K562 (cell line): ENCODE measurements around the gene XPOT. TPM values are rescaled to one million over a fixed set of nuclear protein-coding genes. Genes with fewer than 3 reads are reported as not detected.

ENCODE experiments used
- ATAC-seq: fragments of 200-7000 bp; cut with Tn5 transposase; 3 replicates; pipeline ENCODE4 v1.9.1; 2020; ENCODE audit warnings: moderate library complexity
- BruUV-seq: library from RNA; stranded (reverse); fragments of 400-500 nt; replicated peaks from 2 replicates; lab custom pipeline; 2021; lab: Mats Ljungman, UMichigan
- CTCF ChIA-PET: fragments of 300-600 bp; formaldehyde crosslinking; extraction: SDS; loops from one replicate; lab custom pipeline; 2021; ENCODE audit warnings: low intra/inter-chr PET ratio; lab: Yijun Ruan, JAX
- POLR2A ChIA-PET: fragments of 300-600, 350-650 bp; sonication (Branson Sonifier 250); formaldehyde crosslinking; extraction: SDS; loops from one replicate; lab custom pipeline; 2021; ENCODE audit warnings: antibody characterized with exemption, inconsistent platforms; lab: Yijun Ruan, JAX
- DNase-seq, 4 experiments: peaks; one replicate each; pipeline versions ENCODE4 v3.0.0 to v3.0.0-alpha.2; 2011 to 2018; ENCODE audit warnings: low spot score in 3 of 4, mixed read lengths in 3 of 4; ENCODE audit errors: extremely low read depth in 1 of 4
- FAIRE-seq: peaks from 2 replicates; lab custom pipeline; 2011; peaks lifted over from hg19 to GRCh38; lab: Jason Lieb, UNC
- H2AFZ ChIP-seq: 2 replicates; pipeline ENCODE4 v1.6.0; 2011; ENCODE audit warnings: low read depth, low read length, control low read depth, inconsistent platforms
- H3K27ac ChIP-seq: fragments of 200-600 bp; 3 replicates; pipeline ENCODE4 v1.8.0; 2011; ENCODE audit warnings: low read depth, mild to moderate bottlenecking, control low read depth, inconsistent platforms, low read length, moderate library complexity, mixed read lengths; ENCODE audit errors: extremely low read depth
- H3K27me3 ChIP-seq, 2 experiments: fragments of 300-600 bp in 1 of 2; 2 replicates in 1 of 2; 3 replicates in 1 of 2; pipeline versions ENCODE4 v1.6.0 to v1.8.0; 2011; ENCODE audit warnings: inconsistent platforms in 2 of 2, low read length in 2 of 2, mild to moderate bottlenecking in 1 of 2, mixed read lengths in 1 of 2, moderate library complexity in 1 of 2; ENCODE audit not compliant: control insufficient read depth in 2 of 2, insufficient read depth in 2 of 2
- H3K36me3 ChIP-seq: fragments of 300-600 bp; 3 replicates; pipeline ENCODE4 v1.8.0; 2011; ENCODE audit warnings: mild to moderate bottlenecking, low read length, inconsistent platforms; ENCODE audit not compliant: control insufficient read depth, insufficient read depth
- H3K4me1 ChIP-seq, 2 experiments: fragments of 200-600 bp in 1 of 2; replicated peaks in 1 of 2; 2 replicates in 1 of 2; 3 replicates in 1 of 2; pipeline versions ENCODE4 v1.5.1 to v1.8.0; 2011; ENCODE audit warnings: inconsistent platforms in 2 of 2, low read length in 2 of 2, mild to moderate bottlenecking in 1 of 2, mixed read lengths in 1 of 2, moderate library complexity in 1 of 2; ENCODE audit not compliant: control insufficient read depth in 2 of 2, insufficient read depth in 2 of 2
- H3K4me2 ChIP-seq: 2 replicates; pipeline ENCODE4 v1.6.1; 2011; ENCODE audit warnings: low read length, control low read depth, inconsistent platforms, mixed read lengths; ENCODE audit not compliant: insufficient read depth
- H3K4me3 ChIP-seq: fragments of 200-600 bp; sonication (generic), shearing (Covaris generic); 2 replicates; pipeline ENCODE4 v1.5.1; 2016; ENCODE audit warnings: control low read depth, inconsistent platforms
- H3K79me2 ChIP-seq: fragments of 200-600 bp; 3 replicates; pipeline ENCODE4 v1.8.0; 2011; ENCODE audit warnings: low read length, inconsistent platforms; ENCODE audit not compliant: control insufficient read depth, insufficient read depth
- H3K9ac ChIP-seq, 2 experiments: 2 replicates each; pipeline versions ENCODE4 v1.6.0 to v1.6.1; 2011; ENCODE audit warnings: low read depth in 2 of 2, low read length in 2 of 2, control low read depth in 1 of 2, inconsistent platforms in 1 of 2, mild to moderate bottlenecking in 1 of 2, mixed read lengths in 1 of 2; ENCODE audit not compliant: insufficient read depth in 1 of 2
- H3K9me1 ChIP-seq: one replicate; pipeline ENCODE4 v1.6.0; 2011; ENCODE audit warnings: inconsistent platforms, mild to moderate bottlenecking, low read length, moderate library complexity; ENCODE audit not compliant: control insufficient read depth, insufficient read depth
- H3K9me3 ChIP-seq: replicated peaks from 2 replicates; pipeline ENCODE4 v1.5.1; 2011; ENCODE audit warnings: low read depth, low read length, inconsistent platforms; ENCODE audit not compliant: control insufficient read depth, insufficient read depth
- H4K20me1 ChIP-seq: replicated peaks from 2 replicates; pipeline ENCODE4 v1.6.1; 2011; ENCODE audit warnings: low read length, inconsistent platforms, mixed read lengths; ENCODE audit not compliant: control insufficient read depth, insufficient read depth
- FOXJ3 ChIP-seq: sonication (generic); formaldehyde crosslinking; IDR thresholded peaks from 2 replicates; pipeline ENCODE4 v1.4.0; 2020; ENCODE audit warnings: mild to moderate bottlenecking, missing genetic modification reagents
- HDAC8 ChIP-seq: fragments of 450-650 bp; IDR thresholded peaks from 2 replicates; pipeline ENCODE4 v1.6.1; 2016; ENCODE audit warnings: mild to moderate bottlenecking, missing genetic modification characterization, moderate library complexity, missing compliant biosample characterization
- MAFG ChIP-seq: fragments of 450-650 bp; conservative IDR thresholded peaks from 2 replicates; pipeline ENCODE4 v1.6.1; 2016; ENCODE audit warnings: missing genetic modification characterization, missing compliant biosample characterization
- MEF2A ChIP-seq: IDR thresholded peaks from 2 replicates; pipeline ENCODE4 v1.6.1; 2011; ENCODE audit warnings: low read depth, mild to moderate bottlenecking, low read length, moderate library complexity; ENCODE audit not compliant: control insufficient read depth
- RCOR1 ChIP-seq, 2 experiments: IDR thresholded peaks; 2 replicates each; pipeline ENCODE4 v1.6.1; 2012; ENCODE audit warnings: low read depth in 2 of 2, low read length in 2 of 2, borderline replicate concordance in 1 of 2, improper control_type of control experiment in 1 of 2
- RNF2 ChIP-seq: sonication (generic); IDR thresholded peaks from 2 replicates; pipeline ENCODE4 v1.6.1; 2016
- SIN3B ChIP-seq: fragments of 450-650 bp; IDR thresholded peaks from 2 replicates; pipeline ENCODE4 v1.6.1; 2017; ENCODE audit warnings: low read depth, mild to moderate bottlenecking, moderate library complexity
- ZKSCAN1 ChIP-seq: fragments of 150-350 bp; IDR thresholded peaks from 2 replicates; pipeline ENCODE4 v1.6.1; 2016; ENCODE audit warnings: low read depth, low read length
- ZNF311 ChIP-seq: fragments of 250-450 bp; sonication (Bioruptor Pico); IDR thresholded peaks from 2 replicates; pipeline ENCODE4 v1.4.0; 2020; ENCODE audit warnings: mild to moderate bottlenecking, moderate library complexity
- ZNF445 ChIP-seq: fragments of 250-450 bp; sonication (Bioruptor Pico); IDR thresholded peaks from 2 replicates; pipeline ENCODE4 v1.4.0; 2020; ENCODE audit warnings: low read depth, mild to moderate bottlenecking, moderate library complexity
- WGBS: fragments of 100-300 bp; shearing (Covaris generic); methylation state at CpG from one replicate; pipeline ENCODE4 v1.1.6; 2016; ENCODE audit warnings: low coverage, mixed read lengths; ENCODE audit not compliant: insufficient coverage; ENCODE audit errors: missing lambda C conversion rate; 5-methylcytosine and 5-hydroxymethylcytosine counted together
- in situ Hi-C: fragments of 300-500 bp; cut with MboI; formaldehyde crosslinking; loops from 4 replicates; pipeline ENCODE4 v1.15.0; 2018; ENCODE audit warnings: inconsistent platforms, mixed read lengths
- intact Hi-C: fragments of 100-400 bp; cut with micrococcal nuclease; formaldehyde crosslinking; loops from 2 replicates; pipeline ENCODE4 v1.14.2; 2022
- polyA plus RNA-seq, 8 experiments: library from polyadenylated mRNA; depleted of rRNA in 4 of 8; stranded (reverse) in 5 of 8; unstranded in 3 of 8; fragments of >200 nt; fragmentation: Nextera tagmentation in 2 of 8; fragmentation: Illumina TruSeq in 1 of 8; extraction: Ambion mirVana in 2 of 8; extraction: Trizol in 1 of 8; gene quantifications; 2 replicates each; pipeline versions ENCODE4 v1.2.1 to v1.2.3, GENCODE V29; 2011 to 2014; ENCODE audit warnings: inconsistent platforms in 1 of 8, missing spikeins in 1 of 8
- total RNA-seq, 7 experiments: library from RNA; depleted of rRNA in 6 of 7; stranded (reverse); fragments of >200 nt in 6 of 7; fragmentation: Illumina TruSeq in 2 of 7; extraction: Trizol in 2 of 7; gene quantifications; 2 replicates each; pipeline versions ENCODE4 v1.2.1 to v1.2.3, GENCODE V29; 2011 to 2021; ENCODE audit warnings: low replicate concordance in 1 of 7
- TF ChIP-seq, protein P1 (sequence below), 3 experiments: IDR thresholded peaks in 2 of 3; conservative IDR thresholded peaks in 1 of 3; 2 replicates each; pipeline ENCODE4 v1.5.1; 2011 to 2012; ENCODE audit warnings: low read length in 3 of 3, mild to moderate bottlenecking in 3 of 3, control low read depth in 2 of 3, improper control_type of control experiment in 1 of 3, inconsistent platforms in 1 of 3, low read depth in 1 of 3, mixed read lengths in 1 of 3, moderate library complexity in 1 of 3; ENCODE audit not compliant: insufficient read depth in 2 of 3
- TF ChIP-seq, protein P2 (sequence below), 2 experiments: IDR thresholded peaks in 1 of 2; conservative IDR thresholded peaks in 1 of 2; 2 replicates each; pipeline ENCODE4 v1.6.1; 2016; ENCODE audit warnings: low read depth in 2 of 2, mild to moderate bottlenecking in 1 of 2, missing compliant biosample characterization in 1 of 2, missing genetic modification characterization in 1 of 2, moderate library complexity in 1 of 2
- TF ChIP-seq, protein P3 (sequence below): fragments of 450-650 bp; IDR thresholded peaks from 2 replicates; pipeline ENCODE4 v1.6.1; 2016; ENCODE audit warnings: borderline replicate concordance

The XPOT gene
- total and polyA plus RNA-seq, 9 of the 15 experiments (the other 6 are each of a cell fraction or from before 2014, with no cell fraction given), result 26.2 to 192 (median 102) TPM

DNA sequence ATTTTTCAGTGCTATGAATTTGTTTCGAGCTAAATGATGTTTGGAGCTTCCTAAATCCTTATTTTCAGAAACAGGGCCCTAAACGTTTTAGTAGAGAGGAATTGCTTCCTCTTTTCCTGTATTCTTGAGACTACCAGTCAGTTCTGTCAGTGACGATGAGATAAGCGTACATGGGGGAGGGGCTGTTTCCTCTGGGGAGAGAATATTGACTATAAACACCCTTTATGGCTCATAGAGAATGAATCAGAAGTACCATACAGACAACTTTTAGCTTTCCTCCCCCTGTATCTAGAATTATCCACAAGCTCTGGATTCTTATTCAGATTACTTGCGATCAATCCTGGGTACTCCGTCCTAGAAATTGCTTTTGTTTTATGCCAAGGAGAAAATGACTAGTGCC is 52.8 kb downstream of the XPOT start:
- DNase-seq (peak; percentile 43 to 89 (median 58)), FAIRE-seq (peak; percentile 46), ATAC-seq (peak; percentile 65)
- Histone ChIP-seq H2AFZ (peak overlapping the region; percentile 3; the same call in 1 of the 2 replicates), H3K9me1 (no peaks in the 10 kb centered on the region), H3K36me3 (peaks cover 47% of the 10 kb centered on the region), H3K9me3 (no peaks in the 10 kb centered on the region), H4K20me1 (no peaks in the 10 kb centered on the region), H3K79me2 (peaks cover 88% of the 10 kb centered on the region), H3K27ac (peak overlapping the region; percentile 72), H3K4me3 (no peak overlapping the region), H3K4me1 (peaks cover 17 to 21% of the 10 kb centered on the region in 2 experiments), H3K4me2 (peak overlapping the region; percentile 64), H3K27me3 (no peaks in the 10 kb centered on the region), H3K9ac (peak overlapping the region in 1 of 2 experiments; percentile 65; a peak in 2 of 4 replicates)
- WGBS, result 2% methylated on average over 6 of the region's 6 CpGs
- in situ Hi-C loops, result no loop called here
- CTCF ChIA-PET, result no interaction called here
- no TSS peak for BruUV-seq
- POLR2A ChIA-PET, result interaction anchor here (0.6 to 2.0 kb wide), 6 partner anchors 10 to 113 kb away, joined by 3 to 7 read pairs (median 3); no protein-coding TSS in a partner anchor
- intact Hi-C loops, result no loop called here
- TF ChIP-seq ZKSCAN1, result no peak
- TF ChIP-seq HDAC8 (tag), result no peak
- no peak for TF ChIP-seq ZNF311 (CRISPR knock-in tag)
- TF ChIP-seq ZNF445 (CRISPR knock-in tag), result no peak
- no peak for TF ChIP-seq MAFG (tag)
- no peak for TF ChIP-seq SIN3B
- TF ChIP-seq, protein P1, sequence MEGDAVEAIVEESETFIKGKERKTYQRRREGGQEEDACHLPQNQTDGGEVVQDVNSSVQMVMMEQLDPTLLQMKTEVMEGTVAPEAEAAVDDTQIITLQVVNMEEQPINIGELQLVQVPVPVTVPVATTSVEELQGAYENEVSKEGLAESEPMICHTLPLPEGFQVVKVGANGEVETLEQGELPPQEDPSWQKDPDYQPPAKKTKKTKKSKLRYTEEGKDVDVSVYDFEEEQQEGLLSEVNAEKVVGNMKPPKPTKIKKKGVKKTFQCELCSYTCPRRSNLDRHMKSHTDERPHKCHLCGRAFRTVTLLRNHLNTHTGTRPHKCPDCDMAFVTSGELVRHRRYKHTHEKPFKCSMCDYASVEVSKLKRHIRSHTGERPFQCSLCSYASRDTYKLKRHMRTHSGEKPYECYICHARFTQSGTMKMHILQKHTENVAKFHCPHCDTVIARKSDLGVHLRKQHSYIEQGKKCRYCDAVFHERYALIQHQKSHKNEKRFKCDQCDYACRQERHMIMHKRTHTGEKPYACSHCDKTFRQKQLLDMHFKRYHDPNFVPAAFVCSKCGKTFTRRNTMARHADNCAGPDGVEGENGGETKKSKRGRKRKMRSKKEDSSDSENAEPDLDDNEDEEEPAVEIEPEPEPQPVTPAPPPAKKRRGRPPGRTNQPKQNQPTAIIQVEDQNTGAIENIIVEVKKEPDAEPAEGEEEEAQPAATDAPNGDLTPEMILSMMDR (IDR thresholded peaks at IDR 0.05 in 2 of 3, conservative IDR thresholded peaks at IDR 0.05 in 1 of 3; ENCODE audit: insufficient read depth in 2 of 3, low read depth in 1 of 3, low read length in 3 of 3), result no peak
- TF ChIP-seq RCOR1 (IDR thresholded peaks at IDR 0.05; ENCODE audit: borderline replicate concordance in 1 of 2, low read depth in 2 of 2, low read length in 2 of 2), result peak in 1 of 2 experiments; percentile 71; a peak in 2 of 4 replicates
- TF ChIP-seq FOXJ3 (CRISPR knock-in tag), result no peak
- TF ChIP-seq RNF2, result 0 out of 2 replicates have a peak, but pooled peaks have one; percentile 52
- no peak for TF ChIP-seq MEF2A
- TF ChIP-seq, protein P2, sequence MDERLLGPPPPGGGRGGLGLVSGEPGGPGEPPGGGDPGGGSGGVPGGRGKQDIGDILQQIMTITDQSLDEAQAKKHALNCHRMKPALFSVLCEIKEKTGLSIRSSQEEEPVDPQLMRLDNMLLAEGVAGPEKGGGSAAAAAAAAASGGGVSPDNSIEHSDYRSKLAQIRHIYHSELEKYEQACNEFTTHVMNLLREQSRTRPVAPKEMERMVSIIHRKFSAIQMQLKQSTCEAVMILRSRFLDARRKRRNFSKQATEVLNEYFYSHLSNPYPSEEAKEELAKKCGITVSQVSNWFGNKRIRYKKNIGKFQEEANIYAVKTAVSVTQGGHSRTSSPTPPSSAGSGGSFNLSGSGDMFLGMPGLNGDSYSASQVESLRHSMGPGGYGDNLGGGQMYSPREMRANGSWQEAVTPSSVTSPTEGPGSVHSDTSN (CRISPR knock-in tag; IDR thresholded peaks at IDR 0.05; ENCODE audit: low read depth), result no peak
- TF ChIP-seq, protein P2 (tag; conservative IDR thresholded peaks at IDR 0.05; ENCODE audit: low read depth), result peak; percentile 67
- TF ChIP-seq, protein P3, sequence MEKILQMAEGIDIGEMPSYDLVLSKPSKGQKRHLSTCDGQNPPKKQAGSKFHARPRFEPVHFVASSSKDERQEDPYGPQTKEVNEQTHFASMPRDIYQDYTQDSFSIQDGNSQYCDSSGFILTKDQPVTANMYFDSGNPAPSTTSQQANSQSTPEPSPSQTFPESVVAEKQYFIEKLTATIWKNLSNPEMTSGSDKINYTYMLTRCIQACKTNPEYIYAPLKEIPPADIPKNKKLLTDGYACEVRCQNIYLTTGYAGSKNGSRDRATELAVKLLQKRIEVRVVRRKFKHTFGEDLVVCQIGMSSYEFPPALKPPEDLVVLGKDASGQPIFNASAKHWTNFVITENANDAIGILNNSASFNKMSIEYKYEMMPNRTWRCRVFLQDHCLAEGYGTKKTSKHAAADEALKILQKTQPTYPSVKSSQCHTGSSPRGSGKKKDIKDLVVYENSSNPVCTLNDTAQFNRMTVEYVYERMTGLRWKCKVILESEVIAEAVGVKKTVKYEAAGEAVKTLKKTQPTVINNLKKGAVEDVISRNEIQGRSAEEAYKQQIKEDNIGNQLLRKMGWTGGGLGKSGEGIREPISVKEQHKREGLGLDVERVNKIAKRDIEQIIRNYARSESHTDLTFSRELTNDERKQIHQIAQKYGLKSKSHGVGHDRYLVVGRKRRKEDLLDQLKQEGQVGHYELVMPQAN, result no peak
